ENCODE data around the gene PRR23C.
"Not testable (repeated sequence)": the region's sequence is repeated elsewhere in the genome, so short reads cannot be mapped to it uniquely, and the experiment has no call there.

Gene PRR23C

GRCh38 chr3:139044366-139045210 is at the start of gene PRR23C:
PRR23C (minus strand) TSS chr3:139044892; CDS start chr3:139044620, 272 bp downstream.
- DNase-seq, result no peak

DNA sequence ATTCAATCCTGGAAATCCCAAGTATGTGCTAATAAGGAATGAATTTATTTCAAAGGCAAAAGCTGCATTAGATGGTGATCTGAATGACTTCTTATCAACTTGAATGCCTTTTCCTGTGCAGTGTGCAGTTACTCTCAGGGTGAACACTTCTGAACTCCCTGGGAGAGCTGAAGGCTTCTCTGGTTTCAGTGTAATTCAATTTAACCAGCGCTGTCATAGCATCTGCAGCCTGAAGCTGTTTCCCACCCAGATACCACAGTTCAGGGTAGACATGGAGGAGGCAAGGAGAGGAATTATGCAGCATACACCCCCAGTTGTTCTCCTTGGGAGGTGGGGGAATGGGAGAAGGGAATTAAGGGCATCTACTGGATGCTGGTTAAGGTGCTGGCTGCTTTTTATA is 49.1 kb upstream of the PRR23C start:
- no peak for DNase-seq

DNA sequence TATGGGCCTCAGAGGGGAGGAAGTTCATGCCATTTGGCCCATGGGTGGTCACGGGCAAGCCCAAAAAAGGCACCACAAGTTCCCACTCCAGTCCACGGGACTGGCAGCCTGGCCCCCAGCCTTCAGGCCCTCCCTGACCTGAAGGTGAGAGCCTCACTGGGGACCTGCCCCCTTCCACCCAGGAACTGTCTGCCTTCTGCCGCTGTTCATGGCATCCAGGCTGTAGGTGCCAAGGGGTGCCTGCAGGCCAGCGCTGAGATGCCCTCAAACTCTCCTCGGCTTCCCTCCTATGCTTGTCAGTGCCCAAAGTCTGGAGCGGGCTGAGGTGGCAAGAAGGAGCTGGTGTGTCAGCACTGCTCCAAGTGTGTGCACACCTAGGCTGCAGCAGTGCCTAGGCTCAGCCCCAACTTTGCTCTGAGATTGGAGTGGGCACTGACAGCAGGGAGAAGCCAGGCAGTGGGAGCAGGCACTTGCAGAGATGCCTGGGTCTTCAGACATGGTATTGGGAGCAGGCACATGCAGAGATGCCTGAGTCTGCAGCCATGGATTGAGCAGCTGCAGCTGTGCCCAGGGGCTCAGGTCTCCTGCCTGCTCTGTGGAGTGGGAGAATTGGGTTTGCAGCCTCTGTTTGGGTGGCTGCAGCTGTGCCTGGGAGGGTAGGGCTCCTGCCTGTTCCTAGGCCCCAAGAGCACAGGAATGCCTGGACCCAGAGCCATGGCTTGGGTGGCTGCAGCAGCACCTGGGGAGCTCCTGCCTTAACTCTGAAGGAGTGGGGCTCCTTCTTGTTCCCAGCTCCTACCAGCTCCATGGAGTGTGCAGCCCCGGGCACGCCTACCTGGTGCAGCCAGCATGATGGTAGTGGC is 44.0 kb upstream of the PRR23C start:
- no peak for DNase-seq

GRCh38 chr3:139087621-139088020 is 42.9 kb upstream of the PRR23C start:
- DNase-seq, result no peak

- DNase-seq, result no peak
Observed at GRCh38 chr3:139084176-139084575, 39.5 kb upstream of the PRR23C start.

- DNase-seq, result no peak
Observed at GRCh38 chr3:139074565-139075115, 29.9 kb upstream of the PRR23C start.

DNA sequence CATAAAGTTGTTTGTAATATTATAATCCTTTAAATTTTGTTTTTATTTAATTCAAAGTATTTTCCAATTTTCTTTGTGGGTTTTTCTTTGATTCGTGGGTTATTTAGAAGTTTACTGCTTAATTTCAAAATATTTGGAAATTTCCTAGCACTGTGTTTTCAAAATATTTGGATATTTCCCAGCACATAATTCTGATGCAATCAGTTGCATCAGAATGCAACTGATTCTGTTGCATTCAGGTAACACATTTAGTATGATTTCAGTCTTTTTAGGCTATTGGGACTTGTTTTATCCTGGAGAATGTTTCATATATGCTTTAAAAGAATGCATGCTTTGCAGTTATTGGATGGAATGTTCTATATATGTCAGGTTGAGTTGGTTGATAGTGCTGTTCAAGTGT is 18.2 kb upstream of the PRR23C start:
- DNase-seq, result no peak

- no peak for DNase-seq
Observed at GRCh38 chr3:139052802-139053600, 8.3 kb upstream of the PRR23C start.

DNA sequence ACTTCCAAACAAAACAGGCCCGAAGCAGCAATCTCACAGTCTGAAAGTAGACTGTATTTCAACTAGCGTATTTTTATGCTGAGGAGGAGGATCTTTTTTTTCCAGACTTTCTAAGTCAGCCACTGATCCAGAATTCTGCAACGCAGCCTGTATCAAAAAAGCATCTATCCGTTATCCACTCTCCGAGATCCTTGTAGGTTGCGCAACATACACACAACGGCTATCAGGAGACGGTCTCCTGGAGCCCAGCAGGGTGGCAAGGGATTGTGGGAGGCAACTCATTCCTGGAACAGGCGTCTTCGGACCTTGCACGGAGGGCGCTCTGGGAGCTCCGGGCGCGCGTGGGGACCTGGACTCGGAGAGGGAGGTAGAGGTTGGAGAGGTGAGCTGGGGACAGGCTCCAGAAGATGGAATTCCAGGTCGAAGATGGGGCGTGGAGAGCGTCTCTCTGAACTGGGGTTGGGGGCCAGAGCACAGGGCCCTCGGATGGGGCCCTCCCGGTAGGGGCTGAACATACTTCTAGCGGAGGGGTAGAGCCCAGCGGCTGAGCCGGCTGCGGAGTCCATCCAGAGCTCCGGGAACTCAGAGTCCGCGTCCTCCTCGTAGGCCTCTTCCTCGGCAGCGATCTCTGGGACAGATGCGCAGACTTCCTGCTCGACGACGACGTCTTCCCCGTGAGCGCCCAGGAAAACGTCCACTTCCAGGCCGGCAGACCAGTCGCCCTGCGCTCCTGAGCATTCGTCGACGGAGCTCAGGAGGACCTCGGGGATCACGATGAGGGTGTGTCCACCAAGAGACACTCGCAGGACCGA is 932 bp downstream of the PRR23C start:
- DNase-seq, result no peak

GRCh38 chr3:139037478-139037877 is 7.2 kb downstream of the PRR23C start:
- no peak for DNase-seq

- DNase-seq, result no peak
Observed at GRCh38 chr3:139032326-139033002, 12.2 kb downstream of the PRR23C start.

DNA sequence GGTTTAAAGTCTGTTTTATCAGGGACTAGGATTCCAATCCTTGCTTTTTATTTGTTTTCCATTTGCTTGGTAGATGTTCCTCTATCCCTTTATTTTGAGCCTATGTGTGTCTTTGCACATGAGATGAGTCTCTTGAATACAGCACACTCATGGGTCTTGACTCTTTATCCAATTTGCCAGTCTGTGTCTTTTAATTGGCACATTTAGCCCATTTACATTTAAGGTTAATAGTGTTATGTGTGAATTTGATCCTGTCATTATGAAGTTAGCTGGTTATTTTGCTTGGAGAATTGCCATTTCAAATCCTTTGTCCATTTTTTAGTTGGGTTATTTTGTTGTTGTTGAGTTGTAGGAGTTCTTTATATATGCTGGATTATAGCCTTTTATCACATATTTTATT is 14.1 kb downstream of the PRR23C start:
- DNase-seq, result not testable (repeated sequence)

- DNase-seq, result no peak
Observed at GRCh38 chr3:139024968-139025367, 19.7 kb downstream of the PRR23C start.

DNA sequence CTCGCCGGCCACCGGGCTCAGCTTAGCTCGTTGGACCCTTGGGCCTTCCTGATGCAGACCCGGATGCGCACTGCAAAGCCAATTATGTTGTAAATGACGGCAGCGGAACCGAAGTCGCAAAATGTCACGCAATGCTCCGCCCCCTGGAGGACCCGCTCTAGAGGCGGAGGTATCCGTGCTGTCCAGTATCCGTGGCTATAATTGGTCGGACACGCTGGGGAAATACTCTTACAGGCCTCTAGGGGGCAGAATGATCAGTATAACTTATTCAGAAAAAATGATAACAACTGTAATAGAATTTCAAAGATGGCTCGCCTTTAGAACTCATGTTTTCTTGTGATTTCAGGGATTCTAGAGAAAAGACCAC is 23.8 kb downstream of the PRR23C start, which contains the start of gene PRR23B:
Gene PRR23B (minus strand): TSS at position 59 of the 367 bp plus-strand sequence. CDS start 265 bp downstream, outside the sequence.
- DNase-seq, result no peak

GRCh38 chr3:139020036-139020867 is 24.4 kb downstream of the PRR23C start:
- no peak for DNase-seq

DNA sequence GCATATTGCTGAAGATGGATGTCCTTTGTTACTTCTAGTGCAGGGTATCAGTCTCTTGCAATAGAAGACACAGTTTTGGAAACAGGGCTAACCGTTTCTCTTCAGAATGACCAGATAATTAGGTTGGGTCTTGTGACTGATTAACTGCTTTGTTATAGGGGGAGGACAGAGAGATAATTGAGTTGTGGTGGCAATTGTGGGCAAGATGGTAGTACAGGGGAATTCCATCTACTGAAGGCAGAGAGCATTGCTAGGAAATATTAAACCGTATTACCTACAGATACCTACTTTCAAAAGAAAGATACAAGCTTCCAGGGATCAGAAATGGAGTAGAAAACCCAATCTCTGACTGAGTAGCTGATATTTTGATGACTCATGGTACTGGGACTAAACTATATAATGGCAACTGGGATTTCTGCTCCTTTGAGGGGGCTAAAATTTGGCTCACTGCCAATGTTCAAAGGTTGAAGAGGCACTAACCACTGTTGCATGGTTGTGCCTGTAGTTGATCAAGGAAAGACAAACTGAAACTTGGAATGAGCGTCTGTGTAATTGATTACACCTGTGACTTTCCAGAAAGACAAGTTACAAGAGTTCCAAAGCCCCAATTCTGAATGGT is 28.2 kb downstream of the PRR23C start:
- no peak for DNase-seq

GRCh38 chr3:139006051-139006716 is 38.5 kb downstream of the PRR23C start, which contains the start of gene PRR23A:
PRR23A (minus strand) TSS chr3:139006268; CDS start chr3:139006268, 0 bp downstream.
- no peak for DNase-seq

DNA sequence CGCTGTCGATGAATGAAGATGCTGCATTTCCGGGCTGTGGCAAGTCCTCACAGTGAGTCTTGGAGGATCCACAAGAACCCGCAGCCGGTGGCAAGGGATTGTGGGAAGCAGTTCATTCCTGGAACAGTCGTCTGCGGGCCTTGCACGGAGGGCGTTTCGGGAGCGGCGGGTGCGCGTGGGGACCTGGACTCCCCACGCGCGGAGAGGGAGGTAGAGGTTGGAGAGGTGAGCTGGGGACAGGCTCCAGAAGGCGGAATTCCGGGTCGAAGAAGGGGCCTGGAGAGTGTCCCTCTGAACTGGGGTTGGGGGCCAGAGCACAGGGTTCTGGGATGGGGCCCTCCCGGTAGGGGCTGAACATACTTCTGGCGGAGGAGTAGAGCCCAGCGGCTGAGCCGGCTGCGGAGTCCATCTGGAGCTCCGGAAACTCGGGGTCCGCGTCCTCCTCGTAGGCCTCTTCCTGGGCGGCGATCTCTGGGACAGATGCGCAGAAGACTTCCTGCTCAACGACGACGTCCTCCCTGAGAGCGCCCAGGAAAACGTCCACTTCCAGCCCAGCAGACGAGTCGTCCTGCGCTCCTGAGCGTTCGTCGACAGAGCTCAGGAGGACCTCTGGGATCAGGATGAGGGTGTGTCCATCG is 39.2 kb downstream of the PRR23C start:
- no peak for DNase-seq
